ENCODE data around the gene PCYOX1L.

DNA sequence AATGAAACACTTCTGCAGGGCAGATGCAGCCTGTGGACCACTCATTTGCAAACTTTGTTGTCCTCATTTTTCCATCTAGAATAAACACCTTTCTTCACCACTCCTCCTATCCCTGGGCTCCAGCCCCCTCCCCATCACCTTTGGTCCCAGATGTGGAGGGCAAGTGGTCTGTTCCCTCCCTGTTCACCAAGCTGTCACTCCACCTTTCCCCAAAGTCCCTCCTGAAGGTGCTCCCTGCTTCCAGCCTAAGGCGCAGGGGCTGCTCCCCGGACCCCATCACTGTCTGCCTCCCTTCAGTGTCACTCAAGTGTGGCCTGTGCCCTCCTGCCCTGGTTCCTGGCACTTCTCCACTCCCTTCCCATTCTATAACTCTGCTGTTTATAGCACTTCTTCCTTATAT lies 6.9 kb downstream of the PCYOX1L start:
- TF ChIP-seq ZFP30 (CRISPR knock-in tag; IDR thresholded peaks at IDR 0.05) = no peak
- no peak for TF ChIP-seq GLIS3 (CRISPR knock-in tag; IDR thresholded peaks at IDR 0.05)
- TF ChIP-seq SNAI2 (CRISPR knock-in tag; IDR thresholded peaks at IDR 0.05) = no peak
- TF ChIP-seq, protein P1, sequence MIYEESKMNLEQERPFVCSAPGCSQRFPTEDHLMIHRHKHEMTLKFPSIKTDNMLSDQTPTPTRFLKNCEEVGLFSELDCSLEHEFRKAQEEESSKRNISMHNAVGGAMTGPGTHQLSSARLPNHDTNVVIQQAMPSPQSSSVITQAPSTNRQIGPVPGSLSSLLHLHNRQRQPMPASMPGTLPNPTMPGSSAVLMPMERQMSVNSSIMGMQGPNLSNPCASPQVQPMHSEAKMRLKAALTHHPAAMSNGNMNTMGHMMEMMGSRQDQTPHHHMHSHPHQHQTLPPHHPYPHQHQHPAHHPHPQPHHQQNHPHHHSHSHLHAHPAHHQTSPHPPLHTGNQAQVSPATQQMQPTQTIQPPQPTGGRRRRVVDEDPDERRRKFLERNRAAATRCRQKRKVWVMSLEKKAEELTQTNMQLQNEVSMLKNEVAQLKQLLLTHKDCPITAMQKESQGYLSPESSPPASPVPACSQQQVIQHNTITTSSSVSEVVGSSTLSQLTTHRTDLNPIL (CRISPR knock-in tag; IDR thresholded peaks at IDR 0.05; ENCODE audit: low read depth) = no peak
- TF ChIP-seq POU6F1 (CRISPR knock-in tag; IDR thresholded peaks at IDR 0.05; ENCODE audit: borderline replicate concordance, low read depth) = no peak
- no peak for TF ChIP-seq RARB (CRISPR knock-in tag; IDR thresholded peaks at IDR 0.05)
- TF ChIP-seq PPARA (CRISPR knock-in tag; IDR thresholded peaks at IDR 0.05; ENCODE audit: borderline replicate concordance) = no peak
- no peak for TF ChIP-seq ARNTL (CRISPR knock-in tag; IDR thresholded peaks at IDR 0.05; ENCODE audit: borderline replicate concordance, low read depth)
- TF ChIP-seq ZNF565 (CRISPR knock-in tag; conservative IDR thresholded peaks at IDR 0.05; ENCODE audit: low read depth) = no peak
- TF ChIP-seq ESRRG (CRISPR knock-in tag; IDR thresholded peaks at IDR 0.05) = no peak

Measured in SK-N-SH treated with all-trans-retinoic acid at 6 μM for 48 hours (cell line).